COR-L47 (cell line): ENCODE results near the gene PGF.

ENCODE experiments used
- DNase-seq: peaks from one replicate; lab custom pipeline; 2025; lab: John Stamatoyannopoulos, UW

The PGF gene

GRCh38 chr14:74978416-74978947, 23.1 kb upstream of the PGF start:
- no peak for DNase-seq

- DNase-seq: no peak
These were observed 22.5 kb upstream of the PGF start for GRCh38 chr14:74977901-74978385.

GRCh38 chr14:74977164-74977900, 21.9 kb upstream of the PGF start:
- no peak for DNase-seq

DNA sequence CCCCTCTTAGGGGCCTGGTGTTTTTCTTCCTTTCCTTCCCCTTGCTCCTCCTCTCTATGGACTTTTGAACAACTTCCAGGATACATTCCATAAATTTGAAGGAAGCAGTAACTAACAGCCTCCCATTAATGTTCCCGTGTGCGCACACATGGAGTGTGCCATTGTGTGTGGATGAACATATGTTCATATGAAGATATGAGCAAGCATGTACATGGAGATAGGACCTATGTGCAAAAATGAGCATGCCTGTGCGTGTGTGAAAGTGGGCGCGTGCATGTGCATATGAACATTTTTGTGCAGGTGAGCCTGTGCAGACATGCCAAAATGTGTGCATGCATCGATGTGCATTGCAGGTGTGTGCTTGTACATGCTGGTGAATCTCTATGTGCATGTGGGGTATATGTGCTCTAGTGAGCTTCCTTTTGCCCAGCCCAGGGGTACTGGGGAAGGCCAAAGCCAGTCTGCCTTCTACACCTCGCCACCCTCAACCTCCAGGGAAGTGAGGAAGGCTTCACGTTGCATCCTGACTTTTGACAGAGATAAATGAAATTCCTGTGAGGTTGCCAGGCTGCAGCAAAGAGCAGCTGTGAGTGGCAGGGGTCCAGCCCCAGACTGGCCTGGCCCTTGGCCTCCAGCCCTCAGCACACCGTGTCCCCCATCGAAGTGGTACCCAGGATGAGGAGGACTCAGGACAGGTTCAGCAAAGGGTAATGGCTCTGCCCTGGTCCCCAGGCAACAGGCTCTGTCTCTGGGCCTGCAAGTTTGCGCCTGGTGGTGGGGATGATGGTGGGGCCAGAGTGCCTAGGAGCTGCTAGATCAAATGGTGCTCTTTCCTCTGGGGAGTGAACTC, 21.1 kb upstream of the PGF start:
- no peak for DNase-seq

- DNase-seq: no peak
These were observed 19.8 kb upstream of the PGF start for GRCh38 chr14:74975059-74975810.

DNA sequence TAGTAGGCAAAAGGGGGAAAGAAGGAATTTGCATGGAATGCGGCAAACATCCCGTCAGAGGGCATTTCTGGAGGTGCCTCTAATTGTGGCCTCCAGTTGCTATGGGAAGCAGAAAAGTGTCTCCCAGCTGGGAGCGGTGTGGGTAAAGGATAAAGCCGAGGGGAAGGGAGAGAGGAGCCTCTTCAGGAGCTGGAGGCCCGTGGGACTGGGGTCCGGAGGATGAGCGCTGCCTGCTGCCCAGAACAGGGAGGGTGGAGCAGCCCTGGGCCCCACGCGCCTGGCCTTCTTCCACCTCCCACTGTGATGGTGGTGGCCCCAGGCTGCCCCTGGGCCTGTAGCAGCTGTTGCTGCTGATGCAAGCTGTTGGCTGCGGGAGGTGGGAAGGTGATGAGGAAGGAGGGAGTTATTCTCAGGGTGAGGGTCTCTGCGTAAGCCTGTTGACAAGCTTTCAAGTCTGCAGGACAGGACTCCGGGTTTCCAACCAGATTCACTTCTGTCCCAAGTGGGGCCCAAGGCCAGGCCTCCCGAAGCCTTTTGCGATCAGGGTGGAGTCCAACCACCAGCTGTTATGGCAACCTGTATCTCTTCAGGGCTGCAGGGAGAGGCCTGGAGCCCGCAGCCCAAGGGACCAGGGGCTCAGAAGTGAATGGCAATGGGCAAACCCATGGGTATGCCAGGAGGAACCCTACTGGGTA, 19.1 kb upstream of the PGF start:
- no peak for DNase-seq

- no peak for DNase-seq
These were observed 18.5 kb upstream of the PGF start for GRCh38 chr14:74973905-74974363.

GRCh38 chr14:74973003-74973653, 17.7 kb upstream of the PGF start:
- DNase-seq: peak; percentile 24

DNA sequence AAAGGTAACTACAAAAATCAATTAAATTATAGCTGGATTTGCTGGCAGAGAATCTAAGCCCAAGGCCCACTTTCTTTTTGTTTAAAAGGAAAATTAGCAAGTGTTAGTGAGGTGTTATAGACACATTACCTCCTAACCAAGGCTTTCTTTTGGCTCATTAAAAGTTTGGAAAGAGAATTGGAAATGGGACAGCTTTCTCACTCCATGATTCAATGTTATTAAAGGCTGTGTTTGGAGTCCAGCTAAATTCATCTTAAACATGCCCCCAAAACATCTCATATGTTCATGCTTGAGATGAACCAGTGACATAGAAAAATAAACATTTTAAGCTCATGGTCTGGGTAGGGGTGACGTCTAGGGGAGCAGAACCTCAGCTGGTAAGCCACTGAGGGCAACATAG, 13.4 kb upstream of the PGF start:
- no peak for DNase-seq

DNA sequence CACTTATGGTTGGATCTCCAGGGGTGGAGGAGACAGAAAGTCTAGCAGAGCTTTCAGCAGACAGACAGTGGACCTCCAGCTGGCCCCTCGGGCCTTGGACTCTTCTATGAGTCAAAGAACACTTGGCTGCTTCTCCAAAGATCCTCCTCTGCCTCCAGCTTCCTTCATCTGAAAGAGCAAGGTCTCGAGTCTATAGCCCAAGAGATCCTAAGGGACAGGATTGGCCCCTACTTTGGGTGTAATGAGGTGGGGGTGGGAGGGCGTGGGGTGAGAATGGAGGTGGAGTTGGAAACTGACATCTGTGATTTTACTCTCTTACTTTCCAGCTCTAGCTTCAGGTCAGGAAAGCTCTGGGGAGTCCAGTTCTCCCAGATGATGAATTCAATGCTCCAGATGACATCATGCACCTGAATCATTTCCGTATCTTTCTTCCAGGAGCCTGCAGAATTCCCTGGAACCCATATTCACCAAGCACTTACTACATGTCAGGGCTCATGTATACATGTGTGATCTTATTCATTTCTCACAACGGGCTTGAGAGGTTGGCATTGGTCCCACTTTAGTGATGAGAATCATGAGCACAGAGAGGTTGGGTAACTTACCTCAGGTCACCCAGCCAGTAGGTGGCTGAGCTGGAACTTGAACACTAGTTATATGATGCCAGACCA, 10.2 kb upstream of the PGF start:
- no peak for DNase-seq

GRCh38 chr14:74964787-74965485, 9.5 kb upstream of the PGF start:
- DNase-seq: no peak

DNA sequence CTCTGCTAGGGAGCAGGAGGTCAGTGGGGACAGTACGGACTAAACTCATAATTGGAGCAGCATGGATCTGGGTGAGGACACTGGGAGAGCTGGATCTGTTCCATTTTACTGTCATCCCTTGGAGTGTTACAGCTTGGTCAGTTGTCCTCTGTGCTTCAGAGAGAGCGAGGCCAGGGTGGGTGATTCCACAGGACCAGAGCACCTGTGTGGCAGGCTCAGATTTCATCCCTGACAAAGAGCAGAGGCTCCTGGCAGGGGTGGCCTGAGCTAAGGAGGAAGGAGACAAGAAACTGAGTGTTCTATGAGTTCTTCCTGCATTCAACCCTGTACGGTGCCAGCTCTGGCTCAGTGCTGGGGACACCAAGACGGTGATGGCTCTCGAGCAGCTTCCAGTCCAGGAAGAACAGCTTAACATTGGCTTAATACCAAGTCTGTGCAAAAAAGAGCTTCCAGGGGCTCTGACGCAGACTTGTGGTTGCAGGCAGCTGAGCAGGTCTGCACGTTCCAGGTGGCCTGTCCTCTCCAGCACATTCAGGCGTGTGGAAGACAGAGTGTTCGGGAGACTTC, 8.4 kb upstream of the PGF start:
- no peak for DNase-seq

DNA sequence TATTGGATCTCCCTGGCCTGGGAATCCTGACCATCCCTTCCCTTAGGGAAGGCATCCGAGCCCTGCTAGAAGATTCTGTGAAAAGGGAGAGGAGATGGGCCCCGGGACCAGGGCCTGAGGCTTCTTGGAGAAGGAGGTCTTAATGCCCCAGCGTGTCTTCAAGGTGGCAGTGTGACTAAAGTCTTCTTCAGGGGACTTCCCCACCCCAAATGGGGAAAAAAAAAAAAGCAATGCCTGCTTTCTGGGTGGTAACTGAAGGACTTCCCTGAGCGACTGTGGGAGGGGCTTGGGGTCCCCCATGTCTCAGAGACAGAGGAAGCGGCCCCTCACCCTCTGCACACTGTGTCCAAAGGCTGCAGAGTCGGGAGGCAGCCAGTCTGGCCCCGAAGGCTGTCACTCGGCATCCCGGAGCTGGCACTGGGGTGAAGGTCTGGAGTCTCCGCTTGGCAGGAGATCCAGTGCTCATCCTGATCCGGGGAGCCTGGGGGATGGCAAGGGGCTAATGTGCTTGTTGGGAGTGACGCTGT, 7.8 kb upstream of the PGF start:
- no peak for DNase-seq

GRCh38 chr14:74962493-74962892, 7.1 kb upstream of the PGF start:
- DNase-seq: no peak

- DNase-seq: no peak
These were observed 6.6 kb upstream of the PGF start for GRCh38 chr14:74962046-74962445.

DNA sequence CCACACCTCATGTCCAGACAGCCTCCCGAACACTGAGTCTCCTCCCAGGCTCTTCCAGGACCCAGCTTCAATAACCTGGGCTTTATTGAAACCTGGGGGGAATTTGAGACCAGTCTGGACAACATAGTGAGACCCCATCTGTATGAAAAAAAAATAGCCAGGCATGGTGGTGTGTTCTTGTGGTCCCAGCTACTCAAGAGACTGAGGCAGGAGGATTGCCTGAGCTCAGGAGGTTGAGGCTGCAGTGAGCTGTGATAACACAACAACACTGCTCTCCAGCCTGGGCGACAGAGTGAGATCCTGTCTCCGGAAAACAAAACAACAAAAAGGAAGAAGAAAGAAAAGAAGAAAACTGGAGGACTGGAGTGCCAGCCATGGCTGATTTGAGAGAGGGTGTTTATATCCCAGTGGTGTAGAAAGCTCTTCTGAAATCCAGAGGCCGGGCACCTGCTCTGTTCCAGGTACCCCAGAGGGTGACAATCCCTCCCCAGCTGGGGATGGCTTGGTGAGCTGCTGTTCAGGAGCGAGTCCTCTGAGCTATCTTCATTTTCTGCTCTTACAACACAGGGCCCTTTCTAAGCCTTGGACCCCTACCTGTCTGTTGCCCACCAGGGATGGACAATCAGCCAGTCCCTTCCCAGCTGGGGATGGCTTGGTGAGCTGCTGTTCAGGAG, 6.0 kb upstream of the PGF start:
- no peak for DNase-seq

DNA sequence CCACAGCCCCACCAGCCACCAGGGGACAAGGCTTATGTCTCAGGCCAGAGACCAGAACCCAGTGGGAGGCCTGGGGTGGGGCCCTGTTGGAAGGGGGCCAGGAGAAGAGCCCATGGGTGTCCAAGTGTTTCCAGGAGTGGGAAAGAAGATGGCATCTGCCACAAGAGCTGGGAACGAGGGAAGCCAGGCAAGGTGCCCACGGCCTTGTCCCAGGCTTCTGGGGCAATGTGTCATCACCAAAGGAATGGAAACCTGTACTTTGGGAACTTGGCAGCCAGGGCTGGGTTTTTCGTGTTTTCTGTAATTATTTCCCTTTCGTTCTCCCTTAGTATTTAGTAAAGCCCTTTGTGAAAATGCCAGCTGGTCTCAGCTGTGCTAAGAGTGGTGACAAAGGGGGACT, 5.3 kb upstream of the PGF start:
- DNase-seq: no peak

- DNase-seq: no peak
These were observed 4.3 kb upstream of the PGF start for GRCh38 chr14:74959596-74960180.
